Measurements from ENCODE around the gene LRPAP1. TPM values are rescaled to one million over a fixed set of nuclear protein-coding genes. Genes with fewer than 3 reads are reported as not detected.
"Not testable (repeated sequence)": the region's sequence is repeated elsewhere in the genome, so short reads cannot be mapped to it uniquely, and the experiment has no call there.

Gene LRPAP1
- total and polyA plus RNA-seq, 2 experiments from 2014 or later: 231 to 296 TPM

GRCh38 chr4:3573131-3573530, 40.9 kb upstream of the LRPAP1 start:
- no peak for TF ChIP-seq CTCF (IDR thresholded peaks at IDR 0.05; ENCODE audit: low read depth, low read length)
- no peak overlapping the region for H3K4me3 ChIP-seq
- DNase-seq (ENCODE audit: low read depth in 1 of 2, low spot score in 1 of 2): no peak
- no peaks in the 10 kb centered on the region for H3K36me3 ChIP-seq
- H3K4me1 ChIP-seq (ENCODE audit: low read depth): no peaks in the 10 kb centered on the region
- no peaks in the 10 kb centered on the region for H3K27me3 ChIP-seq
- H3K27ac ChIP-seq: no peak overlapping the region
- H3K9me3 ChIP-seq (ENCODE audit: low read depth): no peaks in the 10 kb centered on the region

GRCh38 chr4:3572363-3572762, 40.1 kb upstream of the LRPAP1 start:
- Histone ChIP-seq H3K27me3 (no peaks in the 10 kb centered on the region), H3K4me1 (ENCODE audit: low read depth) (no peaks in the 10 kb centered on the region), H3K4me3 (no peak overlapping the region), H3K27ac (no peak overlapping the region), H3K9me3 (ENCODE audit: low read depth) (no peaks in the 10 kb centered on the region), H3K36me3 (no peaks in the 10 kb centered on the region)
- no peak for TF ChIP-seq CTCF (IDR thresholded peaks at IDR 0.05; ENCODE audit: low read depth, low read length)
- peak in 1 of 2 donors; percentile 9 for DNase-seq (ENCODE audit: low read depth in 1 of 2, low spot score in 1 of 2)

- DNase-seq (ENCODE audit: low read depth in 1 of 2, low spot score in 1 of 2): no peak
These were observed 39.7 kb upstream of the LRPAP1 start for GRCh38 chr4:3571921-3572320.

GRCh38 chr4:3570923-3571322, 38.7 kb upstream of the LRPAP1 start:
- not testable (repeated sequence) for H3K36me3 ChIP-seq; H3K4me1 ChIP-seq (ENCODE audit: low read depth); H3K27ac ChIP-seq; H3K9me3 ChIP-seq (ENCODE audit: low read depth); H3K4me3 ChIP-seq; H3K27me3 ChIP-seq
- peak in 1 of 2 donors; percentile 35 for DNase-seq (ENCODE audit: low read depth in 1 of 2, low spot score in 1 of 2)

More at GRCh38 chr4:3571921-3572320, 39.7 kb upstream of the LRPAP1 start:
- Histone ChIP-seq H3K4me3 (no peak overlapping the region), H3K36me3 (no peaks in the 10 kb centered on the region), H3K4me1 (ENCODE audit: low read depth) (no peaks in the 10 kb centered on the region), H3K9me3 (ENCODE audit: low read depth) (no peaks in the 10 kb centered on the region), H3K27me3 (no peaks in the 10 kb centered on the region), H3K27ac (no peak overlapping the region)
- no peak for TF ChIP-seq CTCF (IDR thresholded peaks at IDR 0.05; ENCODE audit: low read depth, low read length)

DNA sequence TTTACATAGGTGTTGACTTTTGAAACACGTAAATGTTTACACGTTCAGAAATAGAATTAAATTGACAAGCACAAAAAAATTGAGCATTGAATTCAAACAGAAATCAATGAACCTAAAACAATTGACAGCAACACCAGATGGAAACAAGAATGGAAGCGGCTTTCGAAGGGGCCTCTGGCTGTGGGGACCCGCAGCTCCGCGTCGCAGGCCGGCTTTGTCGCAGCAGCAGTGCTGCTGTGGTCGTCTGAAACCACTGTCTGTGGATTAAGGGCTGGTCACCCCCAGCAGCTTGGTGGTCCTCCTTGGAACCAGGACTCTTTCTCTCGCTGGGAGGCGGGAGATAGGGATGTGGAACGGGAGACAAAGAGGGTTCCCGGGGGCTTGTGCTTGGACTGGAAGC, 37.4 kb upstream of the LRPAP1 start:
- DNase-seq (ENCODE audit: low read depth in 1 of 2, low spot score in 1 of 2); H3K36me3 ChIP-seq; H3K9me3 ChIP-seq (ENCODE audit: low read depth); H3K4me3 ChIP-seq; H3K27ac ChIP-seq; H3K27me3 ChIP-seq; H3K4me1 ChIP-seq (ENCODE audit: low read depth): not testable (repeated sequence)

GRCh38 chr4:3566701-3567100, 34.5 kb upstream of the LRPAP1 start:
- not testable (repeated sequence) for H3K4me3 ChIP-seq; H3K27me3 ChIP-seq; H3K27ac ChIP-seq; H3K9me3 ChIP-seq (ENCODE audit: low read depth); DNase-seq (ENCODE audit: low read depth in 1 of 2, low spot score in 1 of 2); H3K36me3 ChIP-seq; H3K4me1 ChIP-seq (ENCODE audit: low read depth)

DNA sequence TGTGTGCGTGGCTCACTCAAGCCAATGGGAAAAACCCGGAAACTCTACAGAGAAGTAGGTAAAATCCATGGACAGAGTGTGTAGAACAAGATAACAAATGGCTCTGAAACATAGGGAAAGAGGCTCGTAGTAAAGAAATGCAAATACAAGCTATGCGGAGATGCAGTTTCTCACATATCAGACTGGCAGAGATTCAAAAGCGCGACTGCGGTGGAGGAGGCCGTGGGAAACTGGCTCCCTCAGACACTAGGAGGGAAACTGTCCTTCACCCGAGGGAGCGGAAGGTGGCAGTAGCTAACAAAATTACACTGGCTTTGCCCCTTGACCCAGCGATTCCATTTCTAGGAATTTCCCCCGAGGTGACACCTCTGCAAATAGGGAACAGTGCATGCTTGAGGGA, 34.1 kb upstream of the LRPAP1 start:
- H3K4me3 ChIP-seq; H3K9me3 ChIP-seq (ENCODE audit: low read depth); H3K36me3 ChIP-seq; H3K27ac ChIP-seq; H3K4me1 ChIP-seq (ENCODE audit: low read depth); H3K27me3 ChIP-seq: not testable (repeated sequence)
- DNase-seq (ENCODE audit: low read depth in 1 of 2, low spot score in 1 of 2): peak in 1 of 2 donors; percentile 33

GRCh38 chr4:3564948-3565347, 32.7 kb upstream of the LRPAP1 start:
- not testable (repeated sequence) for H3K4me1 ChIP-seq (ENCODE audit: low read depth)

More at GRCh38 chr4:3564948-3565347, 32.7 kb upstream of the LRPAP1 start:
- not testable (repeated sequence) for H3K27me3 ChIP-seq; H3K4me3 ChIP-seq; H3K27ac ChIP-seq; H3K9me3 ChIP-seq (ENCODE audit: low read depth); DNase-seq (ENCODE audit: low read depth in 1 of 2, low spot score in 1 of 2); H3K36me3 ChIP-seq
